Lung (tissue), 12 donors: ENCODE data around the gene CYP2C18. TPM values are rescaled to one million over a fixed set of nuclear protein-coding genes. Genes with fewer than 3 reads are reported as not detected.

Experiments
- ATAC-seq: fragments of 200-7000 bp; cut with Tn5 transposase; one replicate; pipeline ENCODE4 v1.9.1; 2020; ENCODE audit warnings: moderate number of reproducible peaks; ENCODE audit not compliant: insufficient read depth, low FRiP score
- DNase-seq, 3 donors: peaks; one replicate each; pipeline ENCODE4 v3.0.0-alpha.2; 2013 to 2017
- H3K27ac ChIP-seq, 2 donors: one replicate each; pipeline ENCODE4 v1.5.1; 2013; ENCODE audit warnings: mild to moderate bottlenecking in 2 of 2, moderate library complexity in 2 of 2, control low read depth in 1 of 2, inconsistent platforms in 1 of 2, low read depth in 1 of 2, low read length in 1 of 2
- H3K27me3 ChIP-seq, 3 donors: one replicate each; pipeline ENCODE4 v1.5.1; 2013; ENCODE audit warnings: low read length in 2 of 3; ENCODE audit not compliant: control insufficient read depth in 3 of 3, insufficient read depth in 3 of 3
- H3K36me3 ChIP-seq, 4 donors: one replicate each; pipeline ENCODE4 v1.5.1; 2013; ENCODE audit warnings: low read length in 4 of 4, mild to moderate bottlenecking in 1 of 4, moderate library complexity in 1 of 4; ENCODE audit not compliant: control insufficient read depth in 4 of 4, insufficient read depth in 4 of 4
- H3K4me1 ChIP-seq, 5 donors: one replicate each; pipeline ENCODE4 v1.5.1; 2013; ENCODE audit warnings: low read length in 5 of 5, mild to moderate bottlenecking in 2 of 5, moderate library complexity in 1 of 5; ENCODE audit not compliant: control insufficient read depth in 5 of 5, insufficient read depth in 5 of 5
- H3K4me3 ChIP-seq: one replicate; pipeline ENCODE4 v1.5.1; 2013; ENCODE audit warnings: mild to moderate bottlenecking, control low read depth, moderate library complexity
- H3K9ac ChIP-seq, 2 donors: one replicate each; pipeline ENCODE4 v1.5.1; 2013; ENCODE audit warnings: low read length in 2 of 2, control low read depth in 1 of 2; ENCODE audit not compliant: insufficient read depth in 1 of 2
- H3K9me3 ChIP-seq, 4 donors: one replicate each; pipeline ENCODE4 v1.5.1; 2013; ENCODE audit warnings: low read length in 3 of 4, mild to moderate bottlenecking in 1 of 4, moderate library complexity in 1 of 4; ENCODE audit not compliant: control insufficient read depth in 4 of 4, insufficient read depth in 3 of 4
- WGBS, 2 donors: extraction: QIAGEN DNeasy Blood & Tissue Kit; methylation state at CpG; one replicate each; pipeline ENCODE4 v1.1.7; 2013; 5-methylcytosine and 5-hydroxymethylcytosine counted together
- polyA plus RNA-seq, 2 donors: library from polyadenylated mRNA; stranded (reverse); fragments of 200-250 nt; gene quantifications; one replicate each; pipeline ENCODE4 v1.2.1, GENCODE V29; 2013
- total RNA-seq, 2 donors: library from RNA; depleted of rRNA in 1 of 2; stranded (reverse); fragments of >200 nt in 1 of 2; gene quantifications; one replicate each; pipeline ENCODE4 v1.2.1, GENCODE V29; 2014 to 2021
- TF ChIP-seq, protein P1 (sequence below): IDR thresholded peaks from 2 replicates; pipeline ENCODE4 v1.5.1; 2012; ENCODE audit warnings: mild to moderate bottlenecking; ENCODE audit errors: control extremely low read depth, extremely low read depth
- donor health status: control.
- donor health status: control.
- donor health status: Bipolar disorder and iron deficiency.
- donor health status: healthy.
- donor health status: DM: yes; HTN: yes; CAD: no.

Gene CYP2C18
- total and polyA plus RNA-seq, 4 donors: 0.39 to 4.5 (median 1.1) TPM

DNA sequence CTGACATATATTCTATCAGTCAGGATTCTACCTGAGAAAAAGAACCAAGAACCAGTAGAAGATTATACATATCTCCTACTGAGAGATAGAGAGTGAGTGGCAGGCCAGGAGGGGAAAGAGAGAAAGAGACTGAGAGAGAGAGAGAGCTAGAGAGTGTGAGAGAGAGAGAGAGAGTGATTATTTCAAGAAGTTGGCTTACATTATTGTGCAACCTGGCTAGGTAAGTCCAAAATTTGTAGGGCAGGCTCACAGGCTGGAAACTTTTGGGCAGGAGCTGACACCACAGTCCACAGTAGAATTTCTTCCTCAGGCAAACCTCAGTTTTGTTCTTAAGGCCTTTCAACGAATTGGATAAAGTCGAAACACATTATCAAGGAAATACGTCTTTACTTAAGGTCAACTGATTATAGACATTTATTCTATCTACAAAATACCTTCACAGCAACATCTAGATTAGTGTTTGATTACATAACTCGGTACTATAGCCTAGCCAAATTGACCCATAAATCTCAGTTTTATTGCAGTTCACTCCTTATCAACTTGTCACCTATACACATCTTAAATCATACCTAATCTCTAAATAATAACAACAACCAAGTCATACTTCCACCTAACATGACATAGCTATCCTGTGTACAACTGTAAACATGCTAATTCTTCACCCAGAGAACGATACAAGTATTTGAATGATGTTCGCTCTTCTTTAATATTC, 17.0 kb upstream of the CYP2C18 start:
- H3K27ac ChIP-seq: no peak overlapping the region
- H3K9me3 ChIP-seq: peaks cover 0 to 3% (median 0%) of the 10 kb centered on the region in 4 donors
- WGBS, 2 donors: 72 to 82% methylated on average over 6 of the region's 6 CpGs
- H3K4me3 ChIP-seq: no peak overlapping the region
- H3K4me1 ChIP-seq: no peaks in the 10 kb centered on the region
- no peaks in the 10 kb centered on the region for H3K36me3 ChIP-seq
- no peak overlapping the region for H3K9ac ChIP-seq
- ATAC-seq: no peak
- TF ChIP-seq, protein P1, sequence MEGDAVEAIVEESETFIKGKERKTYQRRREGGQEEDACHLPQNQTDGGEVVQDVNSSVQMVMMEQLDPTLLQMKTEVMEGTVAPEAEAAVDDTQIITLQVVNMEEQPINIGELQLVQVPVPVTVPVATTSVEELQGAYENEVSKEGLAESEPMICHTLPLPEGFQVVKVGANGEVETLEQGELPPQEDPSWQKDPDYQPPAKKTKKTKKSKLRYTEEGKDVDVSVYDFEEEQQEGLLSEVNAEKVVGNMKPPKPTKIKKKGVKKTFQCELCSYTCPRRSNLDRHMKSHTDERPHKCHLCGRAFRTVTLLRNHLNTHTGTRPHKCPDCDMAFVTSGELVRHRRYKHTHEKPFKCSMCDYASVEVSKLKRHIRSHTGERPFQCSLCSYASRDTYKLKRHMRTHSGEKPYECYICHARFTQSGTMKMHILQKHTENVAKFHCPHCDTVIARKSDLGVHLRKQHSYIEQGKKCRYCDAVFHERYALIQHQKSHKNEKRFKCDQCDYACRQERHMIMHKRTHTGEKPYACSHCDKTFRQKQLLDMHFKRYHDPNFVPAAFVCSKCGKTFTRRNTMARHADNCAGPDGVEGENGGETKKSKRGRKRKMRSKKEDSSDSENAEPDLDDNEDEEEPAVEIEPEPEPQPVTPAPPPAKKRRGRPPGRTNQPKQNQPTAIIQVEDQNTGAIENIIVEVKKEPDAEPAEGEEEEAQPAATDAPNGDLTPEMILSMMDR: no peak
- no peak for DNase-seq
- no peaks in the 10 kb centered on the region for H3K27me3 ChIP-seq

DNA sequence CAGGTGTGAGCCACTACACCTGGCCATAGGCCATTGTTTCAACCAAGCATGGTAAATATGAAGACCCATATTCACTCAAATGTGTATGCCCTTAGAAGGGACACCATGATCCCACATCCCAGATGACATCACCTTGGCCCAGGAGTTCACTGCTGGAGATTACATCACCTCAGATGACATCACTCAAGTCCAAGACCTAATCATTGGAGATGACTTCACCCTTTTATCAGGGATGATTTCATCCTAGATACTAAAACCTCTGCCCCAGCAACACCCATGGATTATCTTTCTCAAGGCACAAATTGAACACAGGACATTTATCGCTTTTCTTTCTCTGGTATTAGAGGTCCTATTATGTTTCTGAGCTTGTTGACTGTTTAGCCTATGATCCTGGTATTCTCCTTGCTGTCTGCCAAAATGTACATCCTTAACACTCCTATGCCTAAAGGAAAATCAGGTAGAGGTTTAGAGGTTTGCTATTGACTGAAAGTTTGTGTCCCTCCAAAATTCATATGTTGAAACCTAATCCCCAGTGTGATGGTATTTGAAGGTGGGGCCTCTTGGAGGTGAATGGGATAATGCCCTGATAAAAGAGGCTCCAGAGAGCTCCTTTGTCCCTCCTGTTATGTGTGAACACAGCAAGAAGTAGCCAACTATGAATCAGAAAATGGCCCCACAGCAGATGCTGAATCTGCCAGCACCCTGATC, 9.8 kb upstream of the CYP2C18 start:
- no peak for ATAC-seq
- no peaks in the 10 kb centered on the region for H3K36me3 ChIP-seq
- DNase-seq: no peak
- no peaks in the 10 kb centered on the region for H3K4me1 ChIP-seq
- TF ChIP-seq, protein P1: no peak
- no peaks in the 10 kb centered on the region for H3K27me3 ChIP-seq
- no peak overlapping the region for H3K27ac ChIP-seq
- H3K9ac ChIP-seq: no peak overlapping the region
- 97 to 98% methylated on average over 1 of the region's 1 CpG for WGBS, 2 donors
- no peak overlapping the region for H3K4me3 ChIP-seq
- peaks cover 0 to under 1% (median 0%) of the 10 kb centered on the region in 4 donors for H3K9me3 ChIP-seq

DNA sequence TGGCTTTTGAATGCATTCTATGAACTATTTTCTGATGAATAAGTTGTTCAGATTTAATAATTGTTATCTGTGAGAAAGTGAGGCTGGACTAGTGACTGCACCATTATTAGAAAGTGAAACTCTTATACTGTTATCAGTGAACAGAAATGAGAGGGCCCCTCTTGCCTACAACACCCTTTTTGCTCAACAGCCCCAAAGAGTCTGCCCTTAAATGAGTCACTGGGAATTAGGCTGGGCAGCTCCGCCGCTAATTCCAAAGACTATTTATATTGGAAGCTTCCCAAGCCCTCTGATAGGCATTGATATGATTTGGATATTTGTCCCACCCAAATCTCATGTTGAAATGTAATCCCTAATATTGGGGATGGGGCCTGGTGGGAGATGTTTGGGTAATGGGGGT, 7.0 kb upstream of the CYP2C18 start:
- H3K36me3 ChIP-seq: no peaks in the 10 kb centered on the region
- no peaks in the 10 kb centered on the region for H3K27me3 ChIP-seq
- H3K27ac ChIP-seq: no peak overlapping the region
- ATAC-seq (no peak), DNase-seq (no peak)
- no peaks in the 10 kb centered on the region for H3K4me1 ChIP-seq
- TF ChIP-seq, protein P1: no peak
- H3K9me3 ChIP-seq: no peaks in the 10 kb centered on the region
- no peak overlapping the region for H3K4me3 ChIP-seq
- no peak overlapping the region for H3K9ac ChIP-seq
- WGBS, 2 donors: 59 to 90% methylated on average over 2 of the region's 2 CpGs
